HL-60 (cell line): ENCODE data around the gene MAD1L1.

Experiments used
- DNase-seq, 2 experiments: peaks; one replicate each; pipeline ENCODE4 v3.0.0-alpha.2; 2010 to 2020; ENCODE audit warnings: low read depth in 1 of 2, low spot score in 1 of 2
- H3K27ac ChIP-seq: fragments of 250-450 bp; sonication (Bioruptor Pico); replicated peaks from 2 replicates; pipeline ENCODE4 v1.5.1; 2020; ENCODE audit warnings: mild to moderate bottlenecking, moderate library complexity
- H3K27me3 ChIP-seq: fragments of 250-450 bp; sonication (Bioruptor Pico); 2 replicates; pipeline ENCODE4 v1.5.1; 2021; ENCODE audit warnings: mild to moderate bottlenecking, moderate library complexity; ENCODE audit not compliant: insufficient read depth, poor library complexity, severe bottlenecking
- H3K4me3 ChIP-seq: replicated peaks from 2 replicates; pipeline ENCODE4 v1.5.1; 2011; ENCODE audit warnings: mild to moderate bottlenecking, control low read depth, low read length; ENCODE audit not compliant: insufficient read depth
- CTCF ChIP-seq: IDR thresholded peaks from one replicate; pipeline ENCODE4 v1.5.1; 2011; ENCODE audit warnings: low read length, control low read depth, inconsistent platforms; ENCODE audit not compliant: insufficient read depth
- GABPA ChIP-seq: IDR thresholded peaks from 2 replicates; pipeline ENCODE4 v1.6.1; 2012; ENCODE audit warnings: low read depth
- POLR2AphosphoS5 ChIP-seq: IDR thresholded peaks from 2 replicates; pipeline ENCODE4 v1.6.1; 2012; ENCODE audit warnings: low read depth
- REST ChIP-seq: IDR thresholded peaks from 2 replicates; pipeline ENCODE4 v1.6.1; 2012; ENCODE audit warnings: low read depth; ENCODE audit not compliant: insufficient replicate concordance
- SPI1 ChIP-seq: IDR thresholded peaks from 2 replicates; pipeline ENCODE4 v1.6.1; 2012; ENCODE audit warnings: low read depth, mild to moderate bottlenecking, borderline replicate concordance

MAD1L1 gene

GRCh38 chr7:2171855-2172254, 60.9 kb downstream of the MAD1L1 start:
- no peak overlapping the region for H3K27ac ChIP-seq
- DNase-seq: no peak
- H3K4me3 ChIP-seq: no peak overlapping the region
- TF ChIP-seq SPI1: peak; percentile 2; the same call in 1 of the 2 replicates
- TF ChIP-seq POLR2AphosphoS5: no peak
- no peak for TF ChIP-seq GABPA
- no peaks in the 10 kb centered on the region for H3K27me3 ChIP-seq

- Histone ChIP-seq H3K27ac (no peak overlapping the region), H3K4me3 (no peak overlapping the region), H3K27me3 (no peaks in the 10 kb centered on the region)
- TF ChIP-seq POLR2AphosphoS5 (no peak), REST (no peak), CTCF (no peak), GABPA (no peak), SPI1 (no peak)
- DNase-seq: no peak
These were observed 61.9 kb downstream of the MAD1L1 start for GRCh38 chr7:2170576-2171521.

- Histone ChIP-seq H3K27me3 (no peaks in the 10 kb centered on the region), H3K4me3 (no peak overlapping the region), H3K27ac (no peak overlapping the region)
- TF ChIP-seq CTCF: no peak
- TF ChIP-seq GABPA: no peak
- TF ChIP-seq POLR2AphosphoS5: no peak
- no peak for TF ChIP-seq REST
- TF ChIP-seq SPI1: no peak
- no peak for DNase-seq
These were observed 62.7 kb downstream of the MAD1L1 start for GRCh38 chr7:2169923-2170575.

GRCh38 chr7:2168615-2169311, 64.0 kb downstream of the MAD1L1 start:
- no peak for TF ChIP-seq SPI1
- no peaks in the 10 kb centered on the region for H3K27me3 ChIP-seq
- no peak overlapping the region for H3K4me3 ChIP-seq
- no peak overlapping the region for H3K27ac ChIP-seq
- DNase-seq: no peak
